Measurements from ENCODE around the gene MALSU1.

- TF ChIP-seq CTCF (conservative IDR thresholded peaks at IDR 0.05 in 1 of 2, IDR thresholded peaks at IDR 0.05 in 1 of 2; ENCODE audit: low read depth in 1 of 2, low read length in 2 of 2) (no peak), EZH2 (IDR thresholded peaks at IDR 0.05; ENCODE audit: low read length, missing control alignments) (no peak)
Observed at GRCh38 chr7:23331132-23331531, 32.0 kb downstream of the MALSU1 start.

Data from fibroblast of lung (primary cell).